Stimulated activated CD4-positive, alpha-beta T cell treated with anti-CD3 and anti-CD28 coated beads, Interleukin-4, amount 100 ng/mL, for 4 hours (primary cell): ENCODE data around the gene SNX6.

ENCODE experiments used
- DNase-seq, 2 experiments: peaks; one replicate each; pipeline ENCODE4 v3.0.0-alpha.2; 2020

The SNX6 gene

GRCh38 chr14:34633742-34634141, 3.8 kb upstream of the SNX6 start:
- no peak for DNase-seq

- no peak for DNase-seq
Observed at GRCh38 chr14:34632411-34632978, 2.5 kb upstream of the SNX6 start.

GRCh38 chr14:34629344-34629656, 648 bp downstream of the SNX6 start:
- DNase-seq: no peak

- peak; percentile 9 to 23 for DNase-seq
Observed at GRCh38 chr14:34628681-34629135, 1.2 kb downstream of the SNX6 start.

GRCh38 chr14:34623506-34623905, 6.4 kb downstream of the SNX6 start:
- no peak for DNase-seq

- DNase-seq: no peak
Observed at GRCh38 chr14:34620839-34621238, 9.1 kb downstream of the SNX6 start.

- no peak for DNase-seq
Observed at GRCh38 chr14:34620115-34620514, 9.8 kb downstream of the SNX6 start.

GRCh38 chr14:34619471-34619870, 10.5 kb downstream of the SNX6 start:
- DNase-seq: no peak

- DNase-seq: no peak
Observed at GRCh38 chr14:34616360-34616759, 13.6 kb downstream of the SNX6 start.

- no peak for DNase-seq
Observed at GRCh38 chr14:34615507-34615906, 14.4 kb downstream of the SNX6 start.

- no peak for DNase-seq
Observed at GRCh38 chr14:34614638-34615037, 15.3 kb downstream of the SNX6 start.

GRCh38 chr14:34610101-34610500, 19.8 kb downstream of the SNX6 start:
- no peak for DNase-seq

GRCh38 chr14:34605461-34605860, 24.5 kb downstream of the SNX6 start:
- no peak for DNase-seq

- no peak for DNase-seq
Observed at GRCh38 chr14:34604995-34605394, 25.0 kb downstream of the SNX6 start.

- no peak for DNase-seq
Observed at GRCh38 chr14:34596891-34597290, 33.1 kb downstream of the SNX6 start.

GRCh38 chr14:34593740-34594375, 36.1 kb downstream of the SNX6 start:
- DNase-seq: no peak

- DNase-seq: no peak
Observed at GRCh38 chr14:34592623-34593022, 37.3 kb downstream of the SNX6 start.

- DNase-seq: no peak
Observed at GRCh38 chr14:34583525-34583924, 46.4 kb downstream of the SNX6 start.

GRCh38 chr14:34582117-34582680, 47.7 kb downstream of the SNX6 start:
- DNase-seq: no peak

- no peak for DNase-seq
Observed at GRCh38 chr14:34580381-34580780, 49.6 kb downstream of the SNX6 start.

- no peak for DNase-seq
Observed at GRCh38 chr14:34571771-34572170, 58.2 kb downstream of the SNX6 start.

- DNase-seq: no peak
Observed at GRCh38 chr14:34569750-34570149, 60.2 kb downstream of the SNX6 start.

- DNase-seq: no peak
Observed at GRCh38 chr14:34568803-34569202, 61.1 kb downstream of the SNX6 start.

GRCh38 chr14:34562776-34563150, 67.2 kb downstream of the SNX6 start:
- no peak for DNase-seq
